Keratinocyte (primary cell): Measurements from ENCODE around the gene SDK2. TPM values are rescaled to one million over a fixed set of nuclear protein-coding genes. Genes with fewer than 3 reads are reported as not detected.

Experiments
- DNase-seq: peaks from one replicate; pipeline ENCODE4 v3.0.0-alpha.2; 2011; ENCODE audit warnings: low read depth, missing footprints, low spot score
- FAIRE-seq: peaks from 2 replicates; lab custom pipeline; 2011; peaks lifted over from hg19 to GRCh38; lab: Jason Lieb, UNC
- H2AFZ ChIP-seq: 2 replicates; pipeline ENCODE4 v1.6.0; 2012; ENCODE audit warnings: low read length, control low read depth, inconsistent platforms; ENCODE audit not compliant: control insufficient read depth
- H3K27ac ChIP-seq: 2 replicates; pipeline ENCODE4 v1.5.1; 2011; ENCODE audit warnings: low read length; ENCODE audit not compliant: control insufficient read depth, insufficient read depth
- H3K27me3 ChIP-seq: 3 replicates; pipeline ENCODE4 v1.6.0; 2011; ENCODE audit warnings: low read length; ENCODE audit not compliant: control insufficient read depth, insufficient read depth; ENCODE audit errors: extremely low read depth
- H3K36me3 ChIP-seq, 2 experiments: 2 replicates in 1 of 2; 3 replicates in 1 of 2; pipeline ENCODE4 v1.5.1; 2011; ENCODE audit warnings: low read length in 2 of 2, mild to moderate bottlenecking in 1 of 2; ENCODE audit not compliant: control insufficient read depth in 2 of 2, insufficient read depth in 2 of 2; ENCODE audit errors: extremely low read depth in 1 of 2
- H3K4me1 ChIP-seq: 3 replicates; pipeline ENCODE4 v1.5.1; 2011; ENCODE audit warnings: low read length; ENCODE audit not compliant: control insufficient read depth, insufficient read depth; ENCODE audit errors: extremely low read depth
- H3K4me2 ChIP-seq: 3 replicates; pipeline ENCODE4 v1.6.0; 2011; ENCODE audit warnings: low read depth, low read length; ENCODE audit not compliant: control insufficient read depth, insufficient read depth; ENCODE audit errors: extremely low read depth
- H3K4me3 ChIP-seq, 3 experiments: fragments of 200-600 bp in 1 of 3; sonication (generic) in 1 of 3; 2 replicates in 2 of 3; 3 replicates in 1 of 3; pipeline ENCODE4 v1.5.1; 2011 to 2016; ENCODE audit warnings: low read length in 3 of 3, mild to moderate bottlenecking in 3 of 3, control low read depth in 2 of 3, inconsistent platforms in 1 of 3, low read depth in 1 of 3, mixed read lengths in 1 of 3, mixed run types in 1 of 3, moderate library complexity in 1 of 3; ENCODE audit not compliant: control insufficient read depth in 2 of 3, insufficient read depth in 2 of 3; ENCODE audit errors: extremely low read depth in 1 of 3
- H3K79me2 ChIP-seq: 2 replicates; pipeline ENCODE4 v1.6.0; 2012; ENCODE audit warnings: low read length; ENCODE audit not compliant: control insufficient read depth, insufficient read depth
- H3K9ac ChIP-seq: 3 replicates; pipeline ENCODE4 v1.6.0; 2011; ENCODE audit warnings: low read length; ENCODE audit not compliant: control insufficient read depth, insufficient read depth; ENCODE audit errors: extremely low read depth
- H3K9me1 ChIP-seq: 3 replicates; pipeline ENCODE4 v1.6.0; 2011; ENCODE audit warnings: low read length; ENCODE audit not compliant: control insufficient read depth, insufficient read depth; ENCODE audit errors: extremely low read depth
- H3K9me3 ChIP-seq: 2 replicates; pipeline ENCODE4 v1.5.1; 2012; ENCODE audit warnings: low read depth, low read length; ENCODE audit not compliant: control insufficient read depth
- H4K20me1 ChIP-seq: 3 replicates; pipeline ENCODE4 v1.6.0; 2011; ENCODE audit warnings: low read length; ENCODE audit not compliant: control insufficient read depth, insufficient read depth; ENCODE audit errors: extremely low read depth
- CTCF ChIP-seq, 3 experiments: IDR thresholded peaks in 1 of 3; conservative IDR thresholded peaks in 1 of 3; optimal IDR thresholded peaks in 1 of 3; 2 replicates in 2 of 3; 3 replicates in 1 of 3; pipeline versions ENCODE3 to v1.5.1; 2011; ENCODE audit warnings: low read length in 3 of 3, mild to moderate bottlenecking in 3 of 3, moderate library complexity in 2 of 3, control low read depth in 1 of 3, inconsistent platforms in 1 of 3; ENCODE audit not compliant: insufficient read depth in 2 of 3; ENCODE audit errors: extremely low read depth in 1 of 3
- EZH2 ChIP-seq: IDR thresholded peaks from one replicate; pipeline ENCODE4 v1.6.1; 2012; ENCODE audit warnings: inconsistent platforms, mild to moderate bottlenecking, low read length, moderate library complexity
- dilution Hi-C: fragments of 300-500 bp; cut with MboI; formaldehyde crosslinking; loops from one replicate; pipeline ENCODE4 v1.7.0; 2020; ENCODE audit warnings: low sequenced_read_pairs; ENCODE audit not compliant: extremely low pct_ligation_motif_present
- polyA plus RNA-seq, 5 experiments: library from polyadenylated mRNA; depleted of rRNA in 3 of 5; stranded (reverse) in 3 of 5; stranded (forward) in 1 of 5; unstranded in 1 of 5; fragments of >200 nt; gene quantifications; 1 replicate in 1 of 5; 2 replicates in 3 of 5; 3 replicates in 1 of 5; pipeline versions ENCODE4 v1.2.1 to v1.2.3, GENCODE V29; 2011 to 2012; ENCODE audit warnings: missing spikeins in 2 of 5, low read depth in 1 of 5, low replicate concordance in 1 of 5

SDK2 gene
- polyA plus RNA-seq, 1 donor (not counting 4 experiments of a cell fraction or from before 2014, with no cell fraction given): 1.8 TPM

- Histone ChIP-seq H3K9me1 (no peaks in the 10 kb centered on the region), H3K4me1 (peaks cover 45% of the 10 kb centered on the region), H3K27ac (no peak overlapping the region)
Measured at GRCh38 chr17:73622381-73622780, 21.9 kb downstream of the SDK2 start.

GRCh38 chr17:73621685-73622084 lies 22.6 kb downstream of the SDK2 start:
- no peaks in the 10 kb centered on the region for H3K36me3 ChIP-seq
- H3K4me1 ChIP-seq: peaks cover 42% of the 10 kb centered on the region
- no peak overlapping the region for H3K4me3 ChIP-seq
- H3K4me2 ChIP-seq: no peak overlapping the region
- no peaks in the 10 kb centered on the region for H4K20me1 ChIP-seq
- no peaks in the 10 kb centered on the region for H3K9me3 ChIP-seq
- no peak for FAIRE-seq
- dilution Hi-C loops: no loop called here
- no peaks in the 10 kb centered on the region for H3K27me3 ChIP-seq
- no peak overlapping the region for H3K9ac ChIP-seq
- DNase-seq: no peak
- no peak overlapping the region for H2AFZ ChIP-seq
- no peak for TF ChIP-seq EZH2
- TF ChIP-seq CTCF (optimal IDR thresholded peaks at IDR 0.05 in 1 of 3, IDR thresholded peaks at IDR 0.05 in 1 of 3, conservative IDR thresholded peaks at IDR 0.05 in 1 of 3; ENCODE audit: extremely low read depth in 1 of 3, insufficient read depth in 2 of 3, low read length in 3 of 3): no peak
- H3K9me1 ChIP-seq: no peaks in the 10 kb centered on the region
- no peak overlapping the region for H3K27ac ChIP-seq
- H3K79me2 ChIP-seq: peaks cover 9% of the 10 kb centered on the region

More at GRCh38 chr17:73622381-73622780, 21.9 kb downstream of the SDK2 start:
- Histone ChIP-seq H3K9ac (no peak overlapping the region), H3K27me3 (no peaks in the 10 kb centered on the region), H3K79me2 (peaks cover 9% of the 10 kb centered on the region), H3K4me3 (no peak overlapping the region), H3K36me3 (no peaks in the 10 kb centered on the region), H3K9me3 (no peaks in the 10 kb centered on the region), H3K4me2 (no peak overlapping the region), H2AFZ (no peak overlapping the region), H4K20me1 (no peaks in the 10 kb centered on the region)
- dilution Hi-C loops: no loop called here
- FAIRE-seq (no peak), DNase-seq (no peak)
- TF ChIP-seq EZH2: no peak
- TF ChIP-seq CTCF (optimal IDR thresholded peaks at IDR 0.05 in 1 of 3, IDR thresholded peaks at IDR 0.05 in 1 of 3, conservative IDR thresholded peaks at IDR 0.05 in 1 of 3; ENCODE audit: extremely low read depth in 1 of 3, insufficient read depth in 2 of 3, low read length in 3 of 3): no peak
